B cell (primary cell): ENCODE measurements around the gene ZNF771. TPM values are rescaled to one million over a fixed set of nuclear protein-coding genes. Genes with fewer than 3 reads are reported as not detected.

Experiments
- ATAC-seq: fragments of 200-7000 bp; cut with Tn5 transposase; one replicate; pipeline ENCODE4 v1.10.0; 2021; ENCODE audit warnings: low read depth, mild to moderate bottlenecking, moderate number of reproducible peaks, moderate library complexity
- CTCF ChIA-PET: fragments of 350-600 bp; sonication (Branson Sonifier 250); formaldehyde crosslinking; loops from one replicate; lab custom pipeline; 2021; ENCODE audit warnings: antibody characterized with exemption, inconsistent platforms; lab: Charles Lee
- POLR2A ChIA-PET: fragments of 350-600 bp; sonication (Branson Sonifier 250); formaldehyde crosslinking; loops from one replicate; lab custom pipeline; 2021; ENCODE audit warnings: antibody characterized with exemption; lab: Charles Lee
- DNase-seq: peaks from one replicate; pipeline ENCODE4 v3.0.0; 2013
- H2AFZ ChIP-seq: 2 replicates; pipeline ENCODE4 v1.6.1; 2012; ENCODE audit warnings: mild to moderate bottlenecking, low read depth, low read length; ENCODE audit not compliant: insufficient read depth, poor library complexity, severe bottlenecking
- H3K27ac ChIP-seq, 2 donors: 1 replicate in 1 of 2; 2 replicates in 1 of 2; pipeline ENCODE4 v1.5.1; 2012 to 2013; ENCODE audit warnings: low read length in 2 of 2, mild to moderate bottlenecking in 2 of 2, moderate library complexity in 1 of 2
- H3K27me3 ChIP-seq, 4 experiments: fragments of 200-600 bp in 1 of 4; sonication (generic) in 1 of 4; replicated peaks in 1 of 4; 1 replicate in 2 of 4; 2 replicates in 2 of 4; pipeline versions ENCODE4 v1.6.1 to v1.7.0; 2013 to 2016; ENCODE audit warnings: low read length in 3 of 4, mild to moderate bottlenecking in 2 of 4, mixed read lengths in 1 of 4, moderate library complexity in 1 of 4; ENCODE audit not compliant: insufficient read depth in 4 of 4, control insufficient read depth in 3 of 4; ENCODE audit errors: control extremely low read depth in 1 of 4
- H3K36me3 ChIP-seq, 2 experiments: replicated peaks in 1 of 2; 1 replicate in 1 of 2; 2 replicates in 1 of 2; pipeline versions ENCODE4 v1.6.1 to v1.7.1; 2013; ENCODE audit warnings: low read length in 1 of 2; ENCODE audit not compliant: insufficient read depth in 2 of 2, control insufficient read depth in 1 of 2; ENCODE audit errors: control extremely low read depth in 1 of 2, extremely low read depth in 1 of 2
- H3K4me1 ChIP-seq, 2 donors: fragments of 200-600 bp in 1 of 2; sonication (generic) in 1 of 2; 1 replicate in 1 of 2; 2 replicates in 1 of 2; pipeline versions ENCODE4 v1.5.1 to v1.6.1; 2013 to 2017; ENCODE audit warnings: low read length in 2 of 2; ENCODE audit not compliant: control insufficient read depth in 2 of 2, insufficient read depth in 2 of 2
- H3K4me2 ChIP-seq: replicated peaks from 2 replicates; pipeline ENCODE3; 2012; ENCODE audit warnings: mild to moderate bottlenecking, low read depth, low read length; ENCODE audit not compliant: poor library complexity, severe bottlenecking
- H3K4me3 ChIP-seq, 5 experiments: fragments of 200-600 bp in 1 of 5; sonication (generic) in 1 of 5; 1 replicate in 3 of 5; 2 replicates in 2 of 5; pipeline versions ENCODE4 v1.5.1 to v1.7.0; 2011 to 2016; ENCODE audit warnings: low read length in 4 of 5, mild to moderate bottlenecking in 4 of 5, low read depth in 2 of 5, control low read depth in 1 of 5, moderate library complexity in 1 of 5; ENCODE audit not compliant: insufficient read depth in 1 of 5; ENCODE audit errors: control extremely low read depth in 1 of 5, extremely low read depth in 1 of 5
- H3K79me2 ChIP-seq: fragments of 200-600 bp; sonication (generic); one replicate; pipeline ENCODE4 v1.6.0; 2016; ENCODE audit warnings: low read length; ENCODE audit not compliant: control insufficient read depth, insufficient read depth
- H3K9ac ChIP-seq: fragments of 200-600 bp; sonication (generic); 2 replicates; pipeline ENCODE4 v1.6.1; 2017; ENCODE audit warnings: mild to moderate bottlenecking, low read length, moderate library complexity
- H3K9me3 ChIP-seq, 3 donors: one replicate each; pipeline versions ENCODE4 v1.6.1 to v1.7.1; 2013; ENCODE audit warnings: low read length in 2 of 3; ENCODE audit not compliant: control insufficient read depth in 2 of 3, insufficient read depth in 1 of 3; ENCODE audit errors: control extremely low read depth in 1 of 3
- H4K20me1 ChIP-seq: 2 replicates; pipeline ENCODE4 v1.6.0; 2012; ENCODE audit warnings: mild to moderate bottlenecking, low read length; ENCODE audit not compliant: insufficient read depth, control insufficient read depth, poor library complexity, severe bottlenecking
- H3K27ac Mint-ChIP-seq: one replicate; pipeline ENCODE4 v1.8.0; 2021; ENCODE audit warnings: mixed read lengths
- H3K27me3 Mint-ChIP-seq: one replicate; pipeline ENCODE4 v1.8.0; 2021; ENCODE audit warnings: mixed read lengths
- H3K4me1 Mint-ChIP-seq: one replicate; pipeline ENCODE4 v1.8.0; 2021; ENCODE audit warnings: mixed read lengths
- H3K4me3 Mint-ChIP-seq: one replicate; pipeline ENCODE4 v1.8.0; 2021; ENCODE audit warnings: mixed read lengths
- H3K9me3 Mint-ChIP-seq: one replicate; pipeline ENCODE4 v1.8.0; 2022; ENCODE audit warnings: mixed read lengths; ENCODE audit not compliant: insufficient read depth
- CTCF ChIP-seq: fragments of 200-600 bp; IDR thresholded peaks from one replicate; pipeline ENCODE4 v1.8.0; 2022; ENCODE audit warnings: antibody characterized with exemption, mild to moderate bottlenecking
- EZH2 ChIP-seq: IDR thresholded peaks from 2 replicates; pipeline ENCODE4 v1.6.1; 2012; ENCODE audit warnings: borderline replicate concordance, low read depth, mild to moderate bottlenecking, moderate library complexity, low read length; ENCODE audit not compliant: insufficient read depth, poor library complexity, severe bottlenecking
- WGBS: methylation state at CpG from one replicate; pipeline ENCODE4 v1.1.5; 2013; ENCODE audit warnings: missing lambda C conversion rate; ENCODE audit not compliant: insufficient coverage; 5-methylcytosine and 5-hydroxymethylcytosine counted together
- intact Hi-C: fragments of 100-400 bp; cut with micrococcal nuclease; formaldehyde crosslinking; loops from one replicate; pipeline ENCODE4 v1.10.0; 2022
- polyA plus RNA-seq: library from polyadenylated mRNA; depleted of rRNA; stranded (reverse); fragments of >200 nt; gene quantifications from 2 replicates; pipeline ENCODE4 v1.2.3, GENCODE V29; 2012
- total RNA-seq, 2 donors: library from RNA; stranded (reverse); fragments of 120-200 nt in 1 of 2; gene quantifications; 1 replicate in 1 of 2; 2 replicates in 1 of 2; pipeline versions ENCODE4 v1.2.3 to v1.2.4, GENCODE V29; 2013 to 2022

The ZNF771 gene
- total and polyA plus RNA-seq, 2 donors (not counting 1 experiment from before 2014, with no cell fraction given): 4.1 to 6.6 TPM

DNA sequence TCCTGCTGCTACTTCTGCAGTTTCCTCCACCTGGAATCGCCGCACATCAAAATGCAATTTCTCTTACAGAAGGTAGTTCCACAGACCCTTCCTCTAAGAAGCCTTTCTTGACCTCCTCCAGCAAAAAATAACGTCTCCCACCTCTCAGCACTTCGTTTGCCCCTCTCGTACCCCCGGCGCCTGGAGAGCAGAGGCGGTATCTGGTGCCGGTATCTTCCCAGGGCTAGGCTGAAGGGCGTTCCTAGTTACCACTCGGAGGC, 21.9 kb downstream of the ZNF771 start:
- Histone ChIP-seq H4K20me1 (no peaks in the 10 kb centered on the region), H3K4me1 (peaks cover 12 to 21% of the 10 kb centered on the region in 2 donors), H3K4me3 (peak overlapping the region; percentile 78 to 98 (median 85)), H3K36me3 (peaks cover 5 to 18% of the 10 kb centered on the region in 2 experiments), H3K4me2 (peak overlapping the region; percentile 91), H3K27me3 (no peaks in the 10 kb centered on the region), H3K27ac (peak overlapping the region; percentile 48 to 51), H3K79me2 (peaks cover 27% of the 10 kb centered on the region), H3K9me3 (no peaks in the 10 kb centered on the region), H2AFZ (peak overlapping the region; percentile 82), H3K9ac (peak overlapping the region; percentile 84)
- Mint-ChIP-seq H3K4me3 (no peak overlapping the region), H3K27ac (no peak overlapping the region), H3K27me3 (no peaks in the 10 kb centered on the region), H3K4me1 (peaks cover 15% of the 10 kb centered on the region), H3K9me3 (no peaks in the 10 kb centered on the region)
- CTCF ChIA-PET: interaction anchor here (0.6 to 4.7 kb wide), 49 partner anchors 10 to 337 kb away, joined by 3 to 55 read pairs (median 5); partner anchors contain the start of genes FBRS, ITGAL, SEPHS2 and SEPTIN1
- intact Hi-C loops: loop anchor here (1.0 kb wide), 1 partner anchor 11 kb away; no protein-coding TSS in a partner anchor
- TF ChIP-seq EZH2 (no peak), CTCF (no peak)
- 0% methylated on average over 11 of the region's 11 CpGs for WGBS
- POLR2A ChIA-PET: interaction anchor here (0.6 to 2.3 kb wide), 22 partner anchors 11 to 364 kb away, joined by 3 to 18 read pairs (median 5); partner anchors contain the start of genes ALDOA, FBRS, ITGAL and PRR14
- ATAC-seq: no peak
- no peak for DNase-seq

GRCh38 chr16:30429678-30430427, 22.4 kb downstream of the ZNF771 start, which contains the start of gene DCTPP1:
Gene DCTPP1 (minus strand): TSS chr16:30430030. CDS start chr16:30429980, 50 bp downstream.
- DNase-seq (peak; percentile 99), ATAC-seq (peak; percentile 97)
- intact Hi-C loops: loop anchor here (1.0 to 5.0 kb wide), 11 partner anchors 12 to 267 kb away; partner anchors contain the start of genes ITGAL, SEPHS2, SRCAP and ZNF764
- Histone ChIP-seq H3K4me2 (peak within 1 kb of the TSS; percentile 91), H2AFZ (peak within 1 kb of the TSS; percentile 93), H3K27me3 (no peaks in the 10 kb centered on the region), H3K36me3 (peaks cover 5 to 15% of the 10 kb centered on the region in 2 experiments), H3K9ac (peak within 1 kb of the TSS; percentile 84), H3K27ac (peak within 1 kb of the TSS; percentile 79 to 86), H3K9me3 (no peaks in the 10 kb centered on the region), H3K4me1 (peaks cover 12 to 21% of the 10 kb centered on the region in 2 donors), H3K79me2 (peaks cover 27% of the 10 kb centered on the region), H4K20me1 (no peaks in the 10 kb centered on the region), H3K4me3 (peak within 1 kb of the TSS; percentile 78 to 98 (median 85))
- peak; percentile 82 for TF ChIP-seq CTCF
- no peak for TF ChIP-seq EZH2
- no peak within 1 kb of the TSS for H3K4me3 Mint-ChIP-seq
- WGBS: under 1% methylated on average over 45 of the region's 49 CpGs
- peak within 1 kb of the TSS; percentile 20 for H3K27ac Mint-ChIP-seq
- H3K27me3 Mint-ChIP-seq: no peaks in the 10 kb centered on the region
- ChIA-PET POLR2A (interaction anchor here (0.6 to 2.3 kb wide), 27 partner anchors 12 to 415 kb away, joined by 3 to 18 read pairs (median 4); partner anchors contain the start of genes ALDOA, FBRS, ITGAL and PRR14), CTCF (interaction anchor here (0.6 to 4.7 kb wide), 53 partner anchors 9 to 338 kb away, joined by 3 to 55 read pairs (median 5); partner anchors contain the start of genes FBRS, ITGAL, SEPHS2 and SEPTIN1)
- peaks cover 17% of the 10 kb centered on the region for H3K4me1 Mint-ChIP-seq
- no peaks in the 10 kb centered on the region for H3K9me3 Mint-ChIP-seq
